ENCODE data around the gene SMARCC2.

SMARCC2 gene

DNA sequence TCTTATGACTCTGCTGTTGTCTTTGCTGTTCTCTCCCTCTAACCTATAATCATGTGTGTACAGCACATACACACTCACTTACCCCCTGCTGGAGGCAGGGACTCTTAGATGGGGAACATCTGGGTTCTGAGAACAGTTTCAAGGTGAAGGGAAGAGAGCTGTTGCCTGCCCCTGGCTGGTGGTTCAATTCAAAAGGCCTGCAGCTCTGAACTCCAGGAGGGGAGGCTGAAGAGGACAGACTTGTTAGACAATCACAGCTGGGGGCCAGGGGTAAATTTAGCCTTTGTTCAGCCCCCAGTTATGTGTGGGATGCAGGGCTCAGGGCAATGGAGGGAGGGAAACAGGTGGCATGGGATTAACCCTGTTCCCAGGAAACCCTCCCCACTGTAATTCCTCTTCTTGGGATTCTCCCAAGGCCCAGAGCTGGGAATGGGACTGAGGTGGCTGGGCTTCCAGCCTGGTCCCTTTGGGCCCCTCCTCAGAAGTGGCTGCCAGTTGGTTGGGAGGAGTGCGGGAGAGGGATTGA is 35.0 kb downstream of the SMARCC2 start:
- H3K9me3 ChIP-seq (ENCODE audit: control insufficient read depth, low read depth, low read length) = no peaks in the 10 kb centered on the region
- no peaks in the 10 kb centered on the region for H3K27me3 ChIP-seq (ENCODE audit: control insufficient read depth, insufficient read depth, low read length)
- peaks cover 6% of the 10 kb centered on the region for H3K4me1 ChIP-seq (ENCODE audit: control insufficient read depth, low read depth, low read length)
- no peak overlapping the region for H3K4me3 ChIP-seq (ENCODE audit: low read length)
- no peak overlapping the region for H3K27ac ChIP-seq (ENCODE audit: low read length)
- H3K9ac ChIP-seq (ENCODE audit: low read length) = no peak overlapping the region
- H3K36me3 ChIP-seq (ENCODE audit: control insufficient read depth, low read depth, low read length) = peaks cover 13% of the 10 kb centered on the region

DNA sequence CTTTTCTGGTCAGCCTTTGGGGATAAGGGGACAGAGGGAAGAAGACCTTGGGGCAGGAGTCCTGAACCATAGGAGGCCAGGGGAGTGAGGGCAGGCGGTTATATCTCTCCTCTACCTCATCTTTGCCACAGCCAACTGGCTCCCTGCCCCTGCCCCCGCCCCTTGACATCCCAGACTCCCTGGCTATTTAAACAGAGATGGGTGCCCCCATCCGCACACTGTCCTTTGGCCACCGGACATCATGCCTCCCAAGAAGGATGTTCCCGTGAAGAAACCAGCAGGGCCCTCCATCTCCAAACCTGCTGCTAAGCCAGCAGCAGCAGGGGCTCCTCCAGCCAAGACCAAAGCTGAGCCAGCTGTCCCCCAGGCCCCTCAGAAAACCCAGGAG is 35.6 kb downstream of the SMARCC2 start:
- H3K27ac ChIP-seq (ENCODE audit: low read length) = no peak overlapping the region
- H3K9me3 ChIP-seq (ENCODE audit: control insufficient read depth, low read depth, low read length) = no peaks in the 10 kb centered on the region
- peaks cover 12% of the 10 kb centered on the region for H3K36me3 ChIP-seq (ENCODE audit: control insufficient read depth, low read depth, low read length)
- H3K27me3 ChIP-seq (ENCODE audit: control insufficient read depth, insufficient read depth, low read length) = no peaks in the 10 kb centered on the region
- H3K4me1 ChIP-seq (ENCODE audit: control insufficient read depth, low read depth, low read length) = peaks cover 5% of the 10 kb centered on the region
- no peak overlapping the region for H3K4me3 ChIP-seq (ENCODE audit: low read length)
- no peak overlapping the region for H3K9ac ChIP-seq (ENCODE audit: low read length)

DNA sequence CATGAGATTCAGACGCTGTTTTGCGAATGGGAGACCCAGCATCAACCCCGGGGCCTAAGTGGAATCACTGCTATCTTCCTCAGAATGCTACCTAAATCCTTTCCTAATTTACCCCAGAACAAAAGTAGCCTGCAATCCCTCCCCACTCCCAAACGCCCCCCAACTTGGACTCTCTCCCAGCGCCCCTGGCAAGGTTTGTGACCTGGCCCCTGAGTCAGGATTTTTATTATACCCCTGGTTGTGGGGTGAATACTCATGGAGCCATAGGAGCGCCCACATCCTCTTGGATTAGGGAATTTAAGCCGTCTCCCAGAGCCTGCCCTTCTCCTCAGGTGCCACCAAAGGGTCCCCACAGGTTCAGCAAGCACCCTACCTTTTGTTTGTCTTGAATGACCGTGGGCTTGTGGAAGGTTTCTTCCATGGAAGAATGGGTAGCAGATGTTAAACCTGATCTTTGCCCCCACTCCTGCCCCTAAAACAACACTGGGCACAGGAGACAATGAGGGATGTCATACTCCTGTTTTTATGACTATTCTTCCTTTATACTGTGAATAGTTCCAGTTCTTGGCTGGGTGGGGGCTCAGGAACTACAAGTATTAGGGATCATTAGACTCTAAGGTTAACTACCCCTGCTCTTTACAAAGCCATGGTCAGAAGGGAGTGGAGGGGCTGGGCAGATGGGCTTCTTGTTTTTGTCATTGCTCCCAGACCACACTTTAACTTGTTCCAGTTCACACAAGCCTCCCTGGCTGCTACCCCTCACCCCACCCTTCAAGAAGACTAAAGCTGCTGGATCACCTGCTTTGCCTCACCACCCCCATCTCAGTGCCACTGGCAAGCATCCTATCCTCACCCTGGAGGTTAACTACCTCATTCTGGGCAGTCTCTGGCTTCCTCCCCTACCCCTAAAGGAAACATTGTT is 36.3 kb downstream of the SMARCC2 start:
- no peaks in the 10 kb centered on the region for H3K9me3 ChIP-seq (ENCODE audit: control insufficient read depth, low read depth, low read length)
- peaks cover 5% of the 10 kb centered on the region for H3K4me1 ChIP-seq (ENCODE audit: control insufficient read depth, low read depth, low read length)
- H3K27me3 ChIP-seq (ENCODE audit: control insufficient read depth, insufficient read depth, low read length) = no peaks in the 10 kb centered on the region
- peak overlapping the region; percentile 9 for H3K27ac ChIP-seq (ENCODE audit: low read length)
- peaks cover 12% of the 10 kb centered on the region for H3K36me3 ChIP-seq (ENCODE audit: control insufficient read depth, low read depth, low read length)
- H3K4me3 ChIP-seq (ENCODE audit: low read length) = peak overlapping the region; percentile 78
- H3K9ac ChIP-seq (ENCODE audit: low read length) = peak overlapping the region; percentile 85

DNA sequence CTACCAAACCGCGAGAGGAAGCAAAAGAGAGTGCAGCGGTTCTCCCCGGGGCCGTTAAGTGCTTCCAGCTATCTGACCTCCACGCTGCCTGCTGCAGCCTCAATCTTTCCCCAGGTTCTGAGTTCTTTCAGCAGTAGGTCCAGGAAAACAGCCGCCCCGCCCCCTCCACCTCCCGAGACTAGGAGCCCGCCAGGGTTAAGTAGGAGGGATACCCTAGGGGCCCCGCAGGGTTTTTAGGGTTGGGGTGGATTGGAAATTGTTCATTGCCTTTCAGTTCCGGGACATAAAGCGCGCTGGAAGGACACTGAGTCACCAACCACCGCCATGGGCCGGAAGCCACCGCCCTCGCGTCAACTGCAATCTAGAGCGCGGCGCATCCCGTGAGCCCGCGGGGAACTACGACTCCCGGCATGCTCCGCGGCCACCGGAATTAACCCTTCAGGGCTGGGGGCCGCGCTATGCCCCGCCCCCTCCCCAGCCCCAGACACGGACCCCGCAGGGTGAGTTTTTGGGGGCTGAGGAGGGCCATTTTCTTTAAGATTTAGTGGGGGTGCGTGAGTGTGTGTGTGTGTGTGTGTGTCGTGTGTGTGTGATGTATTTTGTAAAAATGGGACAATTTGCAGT is 37.0 kb downstream of the SMARCC2 start, which contains the start of gene MYL6B:
MYL6B (plus strand) TSS at position 456 of the 624 bp plus-strand sequence. CDS start 1,332 bp downstream, outside the sequence.
- H3K4me1 ChIP-seq (ENCODE audit: control insufficient read depth, low read depth, low read length) = peaks cover 5% of the 10 kb centered on the region
- H3K4me3 ChIP-seq (ENCODE audit: low read length) = peak within 1 kb of the TSS; percentile 78
- H3K36me3 ChIP-seq (ENCODE audit: control insufficient read depth, low read depth, low read length) = peaks cover 12% of the 10 kb centered on the region
- H3K27ac ChIP-seq (ENCODE audit: low read length) = peak within 1 kb of the TSS; percentile 9
- H3K27me3 ChIP-seq (ENCODE audit: control insufficient read depth, insufficient read depth, low read length) = no peaks in the 10 kb centered on the region
- H3K9ac ChIP-seq (ENCODE audit: low read length) = peak within 1 kb of the TSS; percentile 85
- no peaks in the 10 kb centered on the region for H3K9me3 ChIP-seq (ENCODE audit: control insufficient read depth, low read depth, low read length)

DNA sequence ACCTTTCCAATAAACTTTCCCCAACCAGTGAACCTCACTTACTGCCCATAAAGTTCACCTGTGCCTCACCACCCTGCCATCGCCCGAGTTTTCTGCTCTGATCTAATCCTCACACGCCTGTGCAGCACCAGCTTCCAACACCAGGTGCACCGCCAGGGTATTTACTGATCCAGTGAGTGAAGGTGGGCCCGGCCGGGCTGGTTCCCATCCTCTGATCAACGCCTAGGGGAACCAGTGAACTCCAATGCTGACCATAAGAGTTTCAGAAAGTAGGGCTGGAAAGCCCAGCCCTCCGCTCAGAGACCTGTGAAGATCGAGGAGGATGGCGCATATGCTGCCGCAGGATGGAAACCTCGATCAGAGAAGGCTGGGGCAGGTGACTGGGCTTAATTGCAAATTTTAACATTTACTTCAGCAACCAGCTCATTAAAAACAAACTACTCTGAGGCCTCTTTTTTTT is 37.6 kb downstream of the SMARCC2 start:
- Histone ChIP-seq H3K27me3 (ENCODE audit: control insufficient read depth, insufficient read depth, low read length) (no peaks in the 10 kb centered on the region), H3K9ac (ENCODE audit: low read length) (peak overlapping the region; percentile 85), H3K36me3 (ENCODE audit: control insufficient read depth, low read depth, low read length) (peaks cover 12% of the 10 kb centered on the region), H3K4me1 (ENCODE audit: control insufficient read depth, low read depth, low read length) (peaks cover 5% of the 10 kb centered on the region), H3K27ac (ENCODE audit: low read length) (peak overlapping the region; percentile 1), H3K4me3 (ENCODE audit: low read length) (peak overlapping the region; percentile 78), H3K9me3 (ENCODE audit: control insufficient read depth, low read depth, low read length) (no peaks in the 10 kb centered on the region)

DNA sequence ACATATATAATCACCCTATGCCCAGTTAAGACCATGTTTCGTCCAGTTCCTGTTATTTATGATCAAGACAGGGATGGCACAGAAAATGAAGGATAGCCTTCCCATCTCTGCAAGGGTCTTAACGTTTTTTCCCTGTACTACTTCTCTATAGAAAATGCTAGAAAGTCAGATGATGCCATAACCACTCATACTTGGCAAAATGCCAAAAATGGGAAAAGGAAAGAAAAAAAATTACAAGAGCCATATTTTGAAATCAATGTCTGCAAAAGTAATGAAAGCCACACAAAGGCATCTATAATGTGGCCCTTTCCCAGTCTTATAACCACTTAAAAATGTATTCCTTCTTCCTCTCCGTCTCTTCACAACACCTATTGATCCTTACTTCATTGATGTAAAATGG is 38.7 kb downstream of the SMARCC2 start:
- H3K9me3 ChIP-seq (ENCODE audit: control insufficient read depth, low read depth, low read length) = no peaks in the 10 kb centered on the region
- H3K9ac ChIP-seq (ENCODE audit: low read length) = no peak overlapping the region
- H3K27me3 ChIP-seq (ENCODE audit: control insufficient read depth, insufficient read depth, low read length) = no peaks in the 10 kb centered on the region
- H3K27ac ChIP-seq (ENCODE audit: low read length) = no peak overlapping the region
- peaks cover 5% of the 10 kb centered on the region for H3K4me1 ChIP-seq (ENCODE audit: control insufficient read depth, low read depth, low read length)
- H3K4me3 ChIP-seq (ENCODE audit: low read length) = no peak overlapping the region
- peaks cover 10% of the 10 kb centered on the region for H3K36me3 ChIP-seq (ENCODE audit: control insufficient read depth, low read depth, low read length)

DNA sequence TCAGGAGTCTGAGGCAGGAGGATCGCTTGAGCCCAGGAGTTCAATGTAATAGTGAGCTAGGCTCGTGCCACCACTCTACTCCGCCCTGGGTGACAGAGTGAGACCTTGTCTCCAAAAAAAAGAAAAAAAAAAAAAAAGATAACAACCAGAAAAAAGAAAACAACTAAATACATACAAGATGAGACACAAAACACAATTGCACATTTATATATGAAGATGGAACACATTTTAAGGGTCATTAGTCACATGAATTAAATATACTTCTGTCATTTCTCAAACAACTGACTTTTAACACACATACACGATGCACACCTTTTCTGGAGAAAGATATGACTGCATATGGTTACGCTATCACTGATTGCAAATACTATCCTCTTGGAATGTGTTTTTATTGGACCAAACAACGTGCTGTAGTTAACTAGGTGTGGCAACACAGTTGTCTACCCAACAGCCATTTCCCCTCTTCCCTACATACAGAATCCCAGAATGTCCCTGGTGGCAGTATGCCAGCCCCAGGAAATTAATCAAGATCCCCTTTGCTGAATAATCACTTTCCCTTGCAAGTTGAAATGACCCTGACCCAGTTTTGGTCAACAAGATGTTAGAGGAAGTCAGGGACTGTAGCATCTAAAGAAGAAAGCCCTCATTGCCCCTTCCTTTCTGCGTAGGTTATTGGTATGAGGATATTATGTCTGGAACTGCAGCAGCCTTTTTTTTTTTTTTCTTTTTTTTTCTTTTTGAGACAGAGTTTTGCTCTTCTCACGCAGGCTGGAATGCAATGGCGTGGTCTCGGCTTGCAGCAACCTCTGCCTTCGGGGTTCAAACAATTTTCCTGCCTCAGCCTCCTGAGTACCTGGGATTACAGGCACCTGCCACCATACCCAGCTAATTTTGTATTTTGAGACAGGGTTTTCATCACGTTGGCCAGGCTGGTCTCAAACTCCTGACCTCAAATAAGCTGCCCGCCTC is 42.5 kb downstream of the SMARCC2 start:
- Histone ChIP-seq H3K4me3 (ENCODE audit: low read length) (no peak overlapping the region), H3K4me1 (ENCODE audit: control insufficient read depth, low read depth, low read length) (no peaks in the 10 kb centered on the region), H3K36me3 (ENCODE audit: control insufficient read depth, low read depth, low read length) (peaks cover 27% of the 10 kb centered on the region), H3K9ac (ENCODE audit: low read length) (no peak overlapping the region), H3K9me3 (ENCODE audit: control insufficient read depth, low read depth, low read length) (no peaks in the 10 kb centered on the region), H3K27me3 (ENCODE audit: control insufficient read depth, insufficient read depth, low read length) (no peaks in the 10 kb centered on the region), H3K27ac (ENCODE audit: low read length) (no peak overlapping the region)

DNA sequence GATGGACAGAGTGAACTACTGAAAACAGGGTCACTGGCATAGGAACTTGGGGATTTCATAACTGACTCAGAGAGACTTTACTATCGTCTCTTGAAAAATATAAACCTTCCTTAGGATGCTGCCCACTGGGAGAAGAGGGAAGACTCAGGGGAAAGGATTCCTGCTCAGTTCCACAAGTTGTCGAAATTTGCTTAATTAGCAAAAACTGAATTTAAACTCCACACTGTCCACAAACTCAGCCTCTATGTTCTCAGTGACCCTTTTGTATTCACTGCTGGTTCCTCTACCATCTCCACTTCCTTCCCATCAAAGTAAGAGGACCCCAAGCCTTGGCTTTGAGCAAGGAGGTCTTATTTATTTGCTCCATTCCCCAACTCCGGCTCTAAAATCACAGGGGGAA is 44.1 kb downstream of the SMARCC2 start:
- H3K27ac ChIP-seq (ENCODE audit: low read length) = no peak overlapping the region
- H3K9ac ChIP-seq (ENCODE audit: low read length) = no peak overlapping the region
- H3K4me1 ChIP-seq (ENCODE audit: control insufficient read depth, low read depth, low read length) = no peaks in the 10 kb centered on the region
- no peaks in the 10 kb centered on the region for H3K9me3 ChIP-seq (ENCODE audit: control insufficient read depth, low read depth, low read length)
- no peaks in the 10 kb centered on the region for H3K27me3 ChIP-seq (ENCODE audit: control insufficient read depth, insufficient read depth, low read length)
- H3K36me3 ChIP-seq (ENCODE audit: control insufficient read depth, low read depth, low read length) = peaks cover 36% of the 10 kb centered on the region
- H3K4me3 ChIP-seq (ENCODE audit: low read length) = no peak overlapping the region

DNA sequence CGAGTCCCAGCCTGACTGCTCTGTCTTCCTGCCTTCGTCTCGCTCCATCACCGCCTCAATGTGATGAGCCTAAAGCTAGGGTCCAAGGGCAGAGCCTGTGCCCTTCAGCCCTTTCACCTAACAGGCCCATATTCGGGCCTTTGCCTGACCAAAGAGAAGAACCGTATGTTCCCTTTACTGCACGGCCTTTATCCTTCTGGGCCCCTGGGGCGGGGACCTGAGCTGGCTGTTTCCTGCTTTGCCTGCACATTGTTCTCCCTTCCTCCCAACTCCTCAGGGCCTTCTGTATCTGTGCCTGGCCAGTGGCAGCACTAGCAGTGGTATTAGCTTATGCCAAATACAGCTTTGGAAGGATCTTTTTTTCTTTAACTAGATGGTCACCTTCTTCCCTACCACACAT is 45.4 kb downstream of the SMARCC2 start:
- Histone ChIP-seq H3K27ac (ENCODE audit: low read length) (no peak overlapping the region), H3K36me3 (ENCODE audit: control insufficient read depth, low read depth, low read length) (peaks cover 46% of the 10 kb centered on the region), H3K4me3 (ENCODE audit: low read length) (no peak overlapping the region), H3K9ac (ENCODE audit: low read length) (no peak overlapping the region), H3K4me1 (ENCODE audit: control insufficient read depth, low read depth, low read length) (no peaks in the 10 kb centered on the region), H3K27me3 (ENCODE audit: control insufficient read depth, insufficient read depth, low read length) (no peaks in the 10 kb centered on the region), H3K9me3 (ENCODE audit: control insufficient read depth, low read depth, low read length) (no peaks in the 10 kb centered on the region)

DNA sequence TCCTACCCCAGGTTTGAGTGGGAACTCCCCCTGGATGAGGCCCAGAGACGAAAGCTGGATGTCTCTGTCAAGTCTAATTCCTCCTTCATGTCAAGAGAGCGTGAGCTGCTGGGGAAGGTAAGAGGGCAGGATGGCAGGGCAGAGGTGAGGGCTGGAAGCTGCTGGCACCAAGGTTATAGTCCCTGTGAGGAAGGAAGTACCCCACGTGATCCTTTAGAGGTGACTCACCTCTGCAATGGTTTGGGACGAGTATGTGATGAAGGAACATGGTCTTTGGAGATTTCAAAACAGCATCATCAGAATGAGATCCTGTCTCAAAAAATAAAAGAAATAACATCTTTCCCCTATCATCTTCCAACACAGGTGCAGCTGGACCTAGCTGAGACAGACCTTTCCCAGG is 46.1 kb downstream of the SMARCC2 start:
- H3K36me3 ChIP-seq (ENCODE audit: control insufficient read depth, low read depth, low read length) = peaks cover 52% of the 10 kb centered on the region
- H3K27ac ChIP-seq (ENCODE audit: low read length) = no peak overlapping the region
- no peaks in the 10 kb centered on the region for H3K27me3 ChIP-seq (ENCODE audit: control insufficient read depth, insufficient read depth, low read length)
- no peak overlapping the region for H3K9ac ChIP-seq (ENCODE audit: low read length)
- H3K9me3 ChIP-seq (ENCODE audit: control insufficient read depth, low read depth, low read length) = no peaks in the 10 kb centered on the region
- H3K4me1 ChIP-seq (ENCODE audit: control insufficient read depth, low read depth, low read length) = no peaks in the 10 kb centered on the region
- H3K4me3 ChIP-seq (ENCODE audit: low read length) = no peak overlapping the region

Data from iPS-18a (cell line).